Suprapubic skin (tissue), 4 donors: ENCODE results near the gene OR2W1.

Experiments
- EP300 ChIP-seq: sonication (generic); formaldehyde crosslinking; IDR thresholded peaks from one replicate; pipeline ENCODE4 v1.6.1; 2017; ENCODE audit warnings: antibody characterized with exemption
- POLR2AphosphoS5 ChIP-seq, 3 donors: sonication (generic); formaldehyde crosslinking; IDR thresholded peaks; one replicate each; pipeline ENCODE4 v1.6.1; 2017; ENCODE audit warnings: antibody characterized with exemption in 3 of 3
- TF ChIP-seq, protein P1 (sequence below), 2 donors: fragments of 200-600 bp in 1 of 2; fragments of 450-650 bp in 1 of 2; sonication (generic) in 1 of 2; IDR thresholded peaks; one replicate each; pipeline ENCODE4 v1.5.1; 2016 to 2019; ENCODE audit warnings: antibody characterized with exemption in 2 of 2, mild to moderate bottlenecking in 1 of 2, moderate library complexity in 1 of 2

DNA sequence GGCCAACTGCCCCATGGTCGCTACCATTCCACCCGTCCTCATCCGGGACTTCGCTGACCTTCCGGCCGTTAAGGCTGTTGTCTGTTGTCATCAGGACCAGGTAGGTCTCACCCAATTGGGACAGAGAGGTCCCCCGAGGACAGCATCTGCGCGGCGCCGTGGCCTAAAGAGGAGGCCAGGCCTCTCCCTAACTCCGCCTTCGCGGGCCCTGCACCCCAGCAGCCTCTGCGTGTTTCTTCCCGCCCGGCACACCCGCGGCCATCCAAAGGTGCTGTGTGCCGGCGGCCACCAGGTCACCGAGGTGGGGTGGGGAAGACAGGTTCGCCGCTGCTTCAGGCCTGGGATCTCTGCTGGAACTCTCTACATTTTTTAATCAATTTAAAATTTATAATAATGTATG, 9.0 kb downstream of the OR2W1 start:
- TF ChIP-seq EP300 (no peak), POLR2AphosphoS5 (IDR thresholded peaks at IDR 0.05) (no peak)
- TF ChIP-seq, protein P1, sequence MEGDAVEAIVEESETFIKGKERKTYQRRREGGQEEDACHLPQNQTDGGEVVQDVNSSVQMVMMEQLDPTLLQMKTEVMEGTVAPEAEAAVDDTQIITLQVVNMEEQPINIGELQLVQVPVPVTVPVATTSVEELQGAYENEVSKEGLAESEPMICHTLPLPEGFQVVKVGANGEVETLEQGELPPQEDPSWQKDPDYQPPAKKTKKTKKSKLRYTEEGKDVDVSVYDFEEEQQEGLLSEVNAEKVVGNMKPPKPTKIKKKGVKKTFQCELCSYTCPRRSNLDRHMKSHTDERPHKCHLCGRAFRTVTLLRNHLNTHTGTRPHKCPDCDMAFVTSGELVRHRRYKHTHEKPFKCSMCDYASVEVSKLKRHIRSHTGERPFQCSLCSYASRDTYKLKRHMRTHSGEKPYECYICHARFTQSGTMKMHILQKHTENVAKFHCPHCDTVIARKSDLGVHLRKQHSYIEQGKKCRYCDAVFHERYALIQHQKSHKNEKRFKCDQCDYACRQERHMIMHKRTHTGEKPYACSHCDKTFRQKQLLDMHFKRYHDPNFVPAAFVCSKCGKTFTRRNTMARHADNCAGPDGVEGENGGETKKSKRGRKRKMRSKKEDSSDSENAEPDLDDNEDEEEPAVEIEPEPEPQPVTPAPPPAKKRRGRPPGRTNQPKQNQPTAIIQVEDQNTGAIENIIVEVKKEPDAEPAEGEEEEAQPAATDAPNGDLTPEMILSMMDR (IDR thresholded peaks at IDR 0.05) = no peak
